ENCODE results near the gene CETP. TPM values are rescaled to one million over a fixed set of nuclear protein-coding genes. Genes with fewer than 3 reads are reported as not detected.

Gene CETP
- total RNA-seq, 2 donors from 2014 or later = not detected

- Histone ChIP-seq H3K4me1 (ENCODE audit: control insufficient read depth in 1 of 2, low read depth in 2 of 2) (peaks cover 10 to 21% of the 10 kb centered on the region in 2 donors), H3K4me3 (no peak overlapping the region), H3K9me3 (no peaks in the 10 kb centered on the region), H3K27me3 (replicated peaks; ENCODE audit: insufficient read depth) (no peaks in the 10 kb centered on the region), H3K36me3 (no peaks in the 10 kb centered on the region), H3K27ac (peak overlapping the region in 1 of 2 donors; percentile 27)
- TF ChIP-seq, protein P1, sequence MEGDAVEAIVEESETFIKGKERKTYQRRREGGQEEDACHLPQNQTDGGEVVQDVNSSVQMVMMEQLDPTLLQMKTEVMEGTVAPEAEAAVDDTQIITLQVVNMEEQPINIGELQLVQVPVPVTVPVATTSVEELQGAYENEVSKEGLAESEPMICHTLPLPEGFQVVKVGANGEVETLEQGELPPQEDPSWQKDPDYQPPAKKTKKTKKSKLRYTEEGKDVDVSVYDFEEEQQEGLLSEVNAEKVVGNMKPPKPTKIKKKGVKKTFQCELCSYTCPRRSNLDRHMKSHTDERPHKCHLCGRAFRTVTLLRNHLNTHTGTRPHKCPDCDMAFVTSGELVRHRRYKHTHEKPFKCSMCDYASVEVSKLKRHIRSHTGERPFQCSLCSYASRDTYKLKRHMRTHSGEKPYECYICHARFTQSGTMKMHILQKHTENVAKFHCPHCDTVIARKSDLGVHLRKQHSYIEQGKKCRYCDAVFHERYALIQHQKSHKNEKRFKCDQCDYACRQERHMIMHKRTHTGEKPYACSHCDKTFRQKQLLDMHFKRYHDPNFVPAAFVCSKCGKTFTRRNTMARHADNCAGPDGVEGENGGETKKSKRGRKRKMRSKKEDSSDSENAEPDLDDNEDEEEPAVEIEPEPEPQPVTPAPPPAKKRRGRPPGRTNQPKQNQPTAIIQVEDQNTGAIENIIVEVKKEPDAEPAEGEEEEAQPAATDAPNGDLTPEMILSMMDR (IDR thresholded peaks at IDR 0.05) = no peak
- DNase-seq (ENCODE audit: low spot score) (no peak), ATAC-seq (ENCODE audit: insufficient number of reproducible peaks, low FRiP score, low read depth) (no peak)
Measured at GRCh38 chr16:56916571-56917403, 45.0 kb upstream of the CETP start.

DNA sequence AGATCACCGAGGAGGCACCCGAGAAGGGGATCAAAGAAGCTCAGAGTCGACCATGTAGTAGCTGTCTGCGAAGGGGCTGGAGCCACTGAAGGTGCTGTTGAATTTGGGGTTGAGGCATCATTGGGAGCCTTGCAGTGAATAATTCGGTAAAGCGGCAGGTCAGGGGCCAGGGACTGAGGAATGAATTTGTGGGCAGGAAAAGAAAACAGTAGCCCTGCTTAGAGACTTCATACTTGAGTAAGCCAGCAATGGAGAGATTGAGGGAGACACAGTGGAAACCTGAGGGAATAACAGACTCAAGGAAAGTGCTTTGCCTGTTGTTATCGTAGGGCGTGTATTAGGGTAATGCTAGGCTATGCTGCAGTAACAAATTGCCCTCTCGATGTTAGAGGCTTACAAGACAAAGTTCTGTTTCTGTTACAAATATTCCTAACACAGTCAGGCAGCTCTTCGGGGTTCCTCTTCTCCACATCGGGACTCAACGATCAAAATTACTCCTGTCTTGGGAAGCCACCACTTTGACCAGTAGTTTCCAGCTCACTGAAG, 43.2 kb upstream of the CETP start:
- H3K27me3 ChIP-seq (replicated peaks; ENCODE audit: insufficient read depth) = no peaks in the 10 kb centered on the region
- DNase-seq (ENCODE audit: low spot score) (no peak), ATAC-seq (ENCODE audit: insufficient number of reproducible peaks, low FRiP score, low read depth) (no peak)
- no peak overlapping the region for H3K4me3 ChIP-seq
- no peaks in the 10 kb centered on the region for H3K36me3 ChIP-seq
- TF ChIP-seq, protein P1 (IDR thresholded peaks at IDR 0.05) = no peak
- H3K9me3 ChIP-seq = no peaks in the 10 kb centered on the region
- no peak overlapping the region for H3K27ac ChIP-seq
- peaks cover 7 to 21% of the 10 kb centered on the region in 2 donors for H3K4me1 ChIP-seq (ENCODE audit: control insufficient read depth in 1 of 2, low read depth in 2 of 2)

DNA sequence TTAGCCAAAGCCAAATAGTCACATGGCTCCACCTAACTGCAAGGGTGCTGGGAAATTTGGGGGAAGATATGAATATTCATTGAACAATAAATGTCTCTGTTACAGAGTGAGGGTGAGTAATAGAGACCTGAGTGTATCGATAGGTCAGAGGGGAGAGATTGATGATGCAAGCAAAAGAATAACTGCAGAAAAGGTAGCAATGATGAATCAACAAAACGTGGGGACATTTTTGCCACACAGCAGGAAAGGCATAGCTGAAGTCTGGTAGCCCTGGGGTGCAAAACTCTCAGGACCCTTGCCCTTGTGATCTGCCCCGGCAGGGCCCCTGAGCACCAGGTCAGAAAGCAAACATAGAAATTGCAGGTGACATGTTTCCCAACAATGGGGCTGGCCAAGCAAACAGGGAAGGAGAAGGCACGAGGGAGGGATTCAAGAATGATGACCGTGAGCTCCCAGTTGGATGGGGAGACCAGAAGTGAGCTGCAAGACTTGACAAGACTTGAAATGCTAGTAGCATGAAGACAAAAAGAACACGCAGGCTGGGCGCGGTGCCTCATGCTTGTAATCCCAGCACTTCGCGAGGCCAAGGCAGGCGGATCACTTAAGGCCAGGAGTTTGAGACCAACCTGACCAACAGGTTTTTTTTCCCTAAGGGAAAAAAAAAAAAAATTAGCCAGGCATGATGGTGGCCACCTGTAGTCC, 42.5 kb upstream of the CETP start:
- no peaks in the 10 kb centered on the region for H3K9me3 ChIP-seq
- ATAC-seq (ENCODE audit: insufficient number of reproducible peaks, low FRiP score, low read depth) = no peak
- H3K4me3 ChIP-seq = no peak overlapping the region
- peaks cover 7 to 21% of the 10 kb centered on the region in 2 donors for H3K4me1 ChIP-seq (ENCODE audit: control insufficient read depth in 1 of 2, low read depth in 2 of 2)
- TF ChIP-seq, protein P1 (IDR thresholded peaks at IDR 0.05) = no peak
- no peak overlapping the region for H3K27ac ChIP-seq
- no peak for DNase-seq (ENCODE audit: low spot score)
- no peaks in the 10 kb centered on the region for H3K36me3 ChIP-seq
- H3K27me3 ChIP-seq (replicated peaks; ENCODE audit: insufficient read depth) = no peaks in the 10 kb centered on the region

- no peak for DNase-seq (ENCODE audit: low spot score)
- ATAC-seq (ENCODE audit: insufficient number of reproducible peaks, low FRiP score, low read depth) = no peak
- H3K27ac ChIP-seq = no peak overlapping the region
Measured at GRCh38 chr16:56921571-56921970, 40.2 kb upstream of the CETP start.

More at GRCh38 chr16:56921571-56921970, 40.2 kb upstream of the CETP start:
- Histone ChIP-seq H3K4me3 (no peak overlapping the region), H3K9me3 (no peaks in the 10 kb centered on the region), H3K27me3 (replicated peaks; ENCODE audit: insufficient read depth) (no peaks in the 10 kb centered on the region), H3K36me3 (no peaks in the 10 kb centered on the region), H3K4me1 (ENCODE audit: control insufficient read depth in 1 of 2, low read depth in 2 of 2) (peaks cover 0 to 3% of the 10 kb centered on the region in 2 donors)
- TF ChIP-seq, protein P1 (IDR thresholded peaks at IDR 0.05) = no peak

Measured in thoracic aorta (tissue), 2 donors.